ENCODE results near the gene AMPH.
"Not testable (repeated sequence)": the region's sequence is repeated elsewhere in the genome, so short reads cannot be mapped to it uniquely, and the experiment has no call there.

AMPH gene

GRCh38 chr7:38339953-38340819, 291.0 kb downstream of the AMPH start:
- Mint-ChIP-seq H3K36me3 (ENCODE audit: low read depth) (peaks cover 3% of the 10 kb centered on the region), H3K9me3 (no peaks in the 10 kb centered on the region), H3K27ac (peak overlapping the region; percentile 92), H3K4me1 (ENCODE audit: low read depth) (peaks cover 61% of the 10 kb centered on the region), H3K27me3 (no peaks in the 10 kb centered on the region), H3K4me3 (peak overlapping the region; percentile 82)
- DNase-seq, result no peak

GRCh38 chr7:38336148-38336515, 295.0 kb downstream of the AMPH start:
- Mint-ChIP-seq H3K27ac (peak overlapping the region; percentile 92), H3K4me3 (peak overlapping the region; percentile 77), H3K4me1 (ENCODE audit: low read depth) (peaks cover 56% of the 10 kb centered on the region)
- DNase-seq; H3K36me3 Mint-ChIP-seq (ENCODE audit: low read depth); H3K27me3 Mint-ChIP-seq; H3K9me3 Mint-ChIP-seq: not testable (repeated sequence)

DNA sequence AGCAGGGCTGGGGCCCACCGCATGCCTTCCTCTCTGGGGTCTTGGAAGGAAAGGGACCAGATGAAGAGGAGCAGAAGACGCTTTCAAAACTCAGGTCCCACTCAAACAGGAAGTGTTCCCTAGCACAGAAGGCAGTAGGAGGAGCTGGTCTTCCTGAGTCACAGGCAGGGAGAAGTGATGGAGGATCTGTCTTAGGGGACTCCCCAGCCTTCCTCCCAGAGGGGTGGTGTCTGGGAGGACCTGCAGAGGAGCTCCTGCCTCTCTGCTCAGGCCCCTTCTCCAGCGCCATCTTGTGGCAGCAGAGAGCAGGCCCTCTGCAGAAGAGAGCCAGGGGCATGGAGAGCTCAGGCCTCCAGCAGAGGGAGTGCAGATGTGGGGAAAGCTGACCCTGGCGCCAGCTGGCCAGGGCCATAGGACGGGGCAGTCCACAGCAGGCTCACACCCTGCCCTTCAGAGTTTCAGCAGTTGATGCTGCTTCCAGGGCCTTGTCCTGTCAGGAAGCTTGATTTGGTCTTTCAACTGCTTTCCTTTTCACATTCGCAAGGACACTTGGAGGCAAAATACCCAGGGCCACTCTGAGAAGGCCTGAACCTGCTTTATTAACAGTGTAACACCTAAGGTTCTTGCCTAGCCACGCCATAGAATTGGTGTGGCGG, 295.6 kb downstream of the AMPH start:
- Mint-ChIP-seq H3K36me3 (ENCODE audit: low read depth) (no peaks in the 10 kb centered on the region), H3K4me1 (ENCODE audit: low read depth) (peaks cover 56% of the 10 kb centered on the region), H3K9me3 (no peaks in the 10 kb centered on the region), H3K4me3 (peak overlapping the region; percentile 77), H3K27ac (peak overlapping the region; percentile 92), H3K27me3 (no peaks in the 10 kb centered on the region)
- peak; percentile 81 for DNase-seq

GRCh38 chr7:38335128-38335491, 296.1 kb downstream of the AMPH start:
- H3K4me1 Mint-ChIP-seq (ENCODE audit: low read depth), result peaks cover 56% of the 10 kb centered on the region
- H3K9me3 Mint-ChIP-seq, result no peaks in the 10 kb centered on the region
- no peaks in the 10 kb centered on the region for H3K27me3 Mint-ChIP-seq
- no peaks in the 10 kb centered on the region for H3K36me3 Mint-ChIP-seq (ENCODE audit: low read depth)
- H3K27ac Mint-ChIP-seq, result peak overlapping the region; percentile 92
- H3K4me3 Mint-ChIP-seq, result peak overlapping the region; percentile 77
- no peak for DNase-seq

GRCh38 chr7:38334163-38334562, 297.0 kb downstream of the AMPH start:
- Mint-ChIP-seq H3K27me3 (no peaks in the 10 kb centered on the region), H3K36me3 (ENCODE audit: low read depth) (no peaks in the 10 kb centered on the region), H3K27ac (peak overlapping the region; percentile 50), H3K9me3 (no peaks in the 10 kb centered on the region), H3K4me3 (no peak overlapping the region), H3K4me1 (ENCODE audit: low read depth) (peaks cover 57% of the 10 kb centered on the region)
- DNase-seq, result no peak

Measured in activated T-cell treated with anti-CD3 and anti-CD28 coated beads, Interleukin-2, amount 50 U/mL, for 24 hours (primary cell).